Forelimb muscle (tissue), 1 donor: ENCODE results near the gene C19orf73. TPM values are rescaled to one million over a fixed set of nuclear protein-coding genes. Genes with fewer than 3 reads are reported as not detected.
"Not testable (repeated sequence)": the region's sequence is repeated elsewhere in the genome, so short reads cannot be mapped to it uniquely, and the experiment has no call there.

Source experiments
- DNase-seq: peaks from one replicate; pipeline ENCODE4 v3.0.0-alpha.2; 2013; ENCODE audit warnings: low read depth
- polyA plus RNA-seq: library from polyadenylated mRNA; unstranded; fragments of 120-200 nt; gene quantifications from one replicate; pipeline ENCODE4 v1.2.1, GENCODE V29; 2013; ENCODE audit not compliant: insufficient read length

The C19orf73 gene
- polyA plus RNA-seq, 1 donor = 0.33 TPM

- DNase-seq = not testable (repeated sequence)
These were observed 2.9 kb upstream of the C19orf73 start for GRCh38 chr19:49121841-49122240.

- DNase-seq = no peak
These were observed 1.9 kb upstream of the C19orf73 start for GRCh38 chr19:49120868-49121267.

GRCh38 chr19:49120325-49120683 is 1.4 kb upstream of the C19orf73 start:
- DNase-seq = no peak

GRCh38 chr19:49119411-49120324 is 725 bp upstream of the C19orf73 start, which contains the start of gene PPFIA3:
TSS of gene PPFIA3 (plus strand) at chr19:49119544. CDS start at chr19:49127874, 8,330 bp downstream.
- no peak for DNase-seq

GRCh38 chr19:49117677-49118564 is 1.0 kb downstream of the C19orf73 start:
- no peak for DNase-seq

GRCh38 chr19:49116544-49116943 is 2.4 kb downstream of the C19orf73 start:
- no peak for DNase-seq

- DNase-seq = no peak
These were observed 4.1 kb downstream of the C19orf73 start for GRCh38 chr19:49114630-49115363.

GRCh38 chr19:49113762-49114629 is 4.9 kb downstream of the C19orf73 start, which contains the start of gene LIN7B:
TSS of gene LIN7B (plus strand) at chr19:49114370. CDS start at chr19:49114405, 35 bp downstream.
- DNase-seq = no peak

GRCh38 chr19:49111218-49111998 is 7.5 kb downstream of the C19orf73 start:
- DNase-seq = no peak

- no peak for DNase-seq
These were observed 8.4 kb downstream of the C19orf73 start for GRCh38 chr19:49110567-49110966.

GRCh38 chr19:49109569-49110233 is 9.2 kb downstream of the C19orf73 start:
- no peak for DNase-seq

- DNase-seq = no peak
These were observed 9.9 kb downstream of the C19orf73 start for GRCh38 chr19:49109051-49109450.

GRCh38 chr19:49107625-49108459 is 11.1 kb downstream of the C19orf73 start:
- DNase-seq = no peak

GRCh38 chr19:49106648-49107135 is 12.3 kb downstream of the C19orf73 start:
- DNase-seq = no peak

- DNase-seq = no peak
These were observed 14.6 kb downstream of the C19orf73 start for GRCh38 chr19:49104229-49104864.

GRCh38 chr19:49103331-49104085 is 15.4 kb downstream of the C19orf73 start:
- DNase-seq = no peak

GRCh38 chr19:49102303-49102702 is 16.6 kb downstream of the C19orf73 start:
- DNase-seq = no peak
